IMR-90 (cell line): Measurements from ENCODE around the gene PRAF2. TPM values are rescaled to one million over a fixed set of nuclear protein-coding genes. Genes with fewer than 3 reads are reported as not detected.
A peak's percentile ranks its signal among the peaks of the same experiment; 100 is the strongest.

Experiments
- ATAC-seq: fragments of 200-7000 bp; cut with Tn5 transposase; 2 replicates; pipeline ENCODE4 v1.9.1; 2020; ENCODE audit warnings: low read depth, mild to moderate bottlenecking, moderate library complexity
- BruUV-seq: library from RNA; stranded (reverse); fragments of 400-500 nt; replicated peaks from 2 replicates; lab custom pipeline; 2021; lab: Mats Ljungman, UMichigan
- CTCF ChIA-PET: fragments of 300-600 bp; formaldehyde crosslinking; extraction: SDS; loops from one replicate; lab custom pipeline; 2021; ENCODE audit warnings: antibody characterized with exemption; lab: Yijun Ruan, JAX
- POLR2A ChIA-PET: fragments of 300-600 bp; sonication (Branson Sonifier 250); formaldehyde crosslinking; loops from one replicate; lab custom pipeline; 2022; ENCODE audit warnings: antibody characterized with exemption; ENCODE audit not compliant: unreplicated experiment; lab: Charles Lee
- DNase-seq: peaks from one replicate; pipeline ENCODE4 v3.0.0; 2013
- H2AFZ ChIP-seq: replicated peaks from 2 replicates; pipeline ENCODE3; 2013; ENCODE audit warnings: low read length, mild to moderate bottlenecking; ENCODE audit not compliant: poor library complexity
- H2AK5ac ChIP-seq: 2 replicates; pipeline ENCODE4 v1.6.1; 2013; ENCODE audit warnings: low read depth, low read length, inconsistent platforms
- H2AK9ac ChIP-seq: replicated peaks from 2 replicates; pipeline ENCODE3; 2013; ENCODE audit warnings: mild to moderate bottlenecking, low read depth, low read length, moderate library complexity; ENCODE audit not compliant: poor library complexity
- H2BK120ac ChIP-seq: 2 replicates; pipeline ENCODE4 v1.6.1; 2013; ENCODE audit warnings: low read depth, low read length, inconsistent platforms
- H2BK15ac ChIP-seq: 3 replicates; pipeline ENCODE4 v1.6.1; 2013; ENCODE audit warnings: low read depth, low read length, inconsistent platforms
- H2BK20ac ChIP-seq: 2 replicates; pipeline ENCODE4 v1.6.1; 2013; ENCODE audit warnings: low read depth, mild to moderate bottlenecking, inconsistent platforms, low read length, moderate library complexity
- H2BK5ac ChIP-seq: 2 replicates; pipeline ENCODE4 v1.6.1; 2013; ENCODE audit warnings: mild to moderate bottlenecking, low read depth, low read length, inconsistent platforms; ENCODE audit not compliant: poor library complexity, severe bottlenecking
- H3K14ac ChIP-seq: replicated peaks from 2 replicates; pipeline ENCODE4 v1.6.1; 2013; ENCODE audit warnings: low read depth, low read length, inconsistent platforms
- H3K18ac ChIP-seq: 2 replicates; pipeline ENCODE4 v1.6.1; 2013; ENCODE audit warnings: low read depth, low read length, control low read depth
- H3K23ac ChIP-seq: 2 replicates; pipeline ENCODE4 v1.6.1; 2013; ENCODE audit warnings: low read depth, low read length, inconsistent platforms
- H3K27ac ChIP-seq: 2 replicates; pipeline ENCODE4 v1.5.1; 2013; ENCODE audit warnings: mild to moderate bottlenecking, control low read depth, low read length; ENCODE audit not compliant: insufficient read depth
- H3K27me3 ChIP-seq: 2 replicates; pipeline ENCODE4 v1.6.1; 2013; ENCODE audit warnings: low read length; ENCODE audit not compliant: control insufficient read depth, insufficient read depth
- H3K36me3 ChIP-seq: 2 replicates; pipeline ENCODE4 v1.6.1; 2013; ENCODE audit warnings: low read length, mixed read lengths; ENCODE audit not compliant: control insufficient read depth, insufficient read depth
- H3K4ac ChIP-seq: 2 replicates; pipeline ENCODE4 v1.6.1; 2013; ENCODE audit warnings: low read depth, low read length, inconsistent platforms
- H3K4me1 ChIP-seq: 2 replicates; pipeline ENCODE4 v1.6.1; 2013; ENCODE audit warnings: low read length, mixed read lengths; ENCODE audit not compliant: control insufficient read depth, insufficient read depth
- H3K4me2 ChIP-seq: 2 replicates; pipeline ENCODE4 v1.6.1; 2013; ENCODE audit warnings: low read depth, mild to moderate bottlenecking, control low read depth, low read length, moderate library complexity
- H3K4me3 ChIP-seq: 2 replicates; pipeline ENCODE4 v1.5.1; 2013; ENCODE audit warnings: low read depth, mild to moderate bottlenecking, control low read depth, low read length, moderate library complexity; ENCODE audit not compliant: insufficient read depth
- H3K56ac ChIP-seq: 2 replicates; pipeline ENCODE4 v1.6.1; 2013; ENCODE audit warnings: low read length, inconsistent platforms; ENCODE audit not compliant: insufficient read depth; ENCODE audit errors: extremely low read depth
- H3K79me1 ChIP-seq, 2 experiments: 2 replicates each; pipeline ENCODE4 v1.6.1; 2013; ENCODE audit warnings: low read length in 2 of 2, inconsistent platforms in 1 of 2, low read depth in 1 of 2
- H3K9ac ChIP-seq: 2 replicates; pipeline ENCODE4 v1.6.1; 2013; ENCODE audit warnings: low read depth, low read length, control low read depth
- H3K9me1 ChIP-seq: 2 replicates; pipeline ENCODE4 v1.6.1; 2013; ENCODE audit warnings: low read length, inconsistent platforms; ENCODE audit not compliant: insufficient read depth
- H3K9me3 ChIP-seq: 2 replicates; pipeline ENCODE4 v1.6.1; 2013; ENCODE audit warnings: low read length; ENCODE audit not compliant: control insufficient read depth, insufficient read depth
- H4K20me1 ChIP-seq: 2 replicates; pipeline ENCODE4 v1.6.1; 2013; ENCODE audit warnings: low read length, inconsistent platforms; ENCODE audit not compliant: insufficient read depth
- H4K5ac ChIP-seq: 2 replicates; pipeline ENCODE4 v1.6.1; 2013; ENCODE audit warnings: mild to moderate bottlenecking, low read depth, low read length, control low read depth
- H4K8ac ChIP-seq, 2 experiments: 2 replicates each; pipeline ENCODE4 v1.6.1; 2013; ENCODE audit warnings: low read depth in 2 of 2, low read length in 2 of 2, control low read depth in 1 of 2, inconsistent platforms in 1 of 2
- H4K91ac ChIP-seq: 2 replicates; pipeline ENCODE4 v1.6.1; 2013; ENCODE audit warnings: low read depth, low read length, inconsistent platforms; ENCODE audit not compliant: insufficient read depth
- CEBPB ChIP-seq: IDR thresholded peaks from 2 replicates; pipeline ENCODE4 v1.6.1; 2012; ENCODE audit warnings: low read depth, low read length, improper control_type of control experiment
- CHD1 ChIP-seq: IDR thresholded peaks from 2 replicates; pipeline ENCODE4 v1.6.1; 2012; ENCODE audit warnings: low read depth, low read length, improper control_type of control experiment
- ELK1 ChIP-seq: fragments of 150-350 bp; IDR thresholded peaks from 2 replicates; pipeline ENCODE4 v1.6.1; 2016; ENCODE audit warnings: low read depth, mild to moderate bottlenecking, low read length, moderate library complexity, borderline replicate concordance
- MAFK ChIP-seq: IDR thresholded peaks from 2 replicates; pipeline ENCODE4 v1.6.1; 2012; ENCODE audit warnings: low read depth, low read length, improper control_type of control experiment
- MAZ ChIP-seq: IDR thresholded peaks from 2 replicates; pipeline ENCODE4 v1.6.1; 2012; ENCODE audit warnings: low read depth, mild to moderate bottlenecking, low read length, improper control_type of control experiment, moderate library complexity, borderline replicate concordance
- MXI1 ChIP-seq: IDR thresholded peaks from 2 replicates; pipeline ENCODE4 v1.6.1; 2012; ENCODE audit warnings: low read depth, mild to moderate bottlenecking, low read length, moderate library complexity, borderline replicate concordance
- NFE2L2 ChIP-seq: fragments of 150-350 bp; IDR thresholded peaks from 2 replicates; pipeline ENCODE4 v1.6.1; 2016; ENCODE audit warnings: low read depth, mild to moderate bottlenecking, low read length
- WGBS, 2 experiments: methylation state at CpG; one replicate each; pipeline versions ENCODE4 v1.1.5 to v1.1.7; 2013; ENCODE audit warnings: missing lambda C conversion rate in 2 of 2; ENCODE audit not compliant: insufficient read length in 1 of 2; ENCODE audit errors: extremely low coverage in 2 of 2; 5-methylcytosine and 5-hydroxymethylcytosine counted together
- dilution Hi-C: fragments of 300-500 bp; cut with HindIII; formaldehyde crosslinking; loops from one replicate; pipeline ENCODE4 v1.14.3; 2018; ENCODE audit warnings: low sequenced_read_pairs; ENCODE audit not compliant: unreplicated experiment
- in situ Hi-C: fragments of 300-500 bp; cut with MboI; formaldehyde crosslinking; loops from 3 replicates; pipeline ENCODE4 v1.14.3; 2019; ENCODE audit warnings: low sequenced_read_pairs, inconsistent platforms, mixed read lengths
- intact Hi-C: fragments of 100-400 bp; cut with micrococcal nuclease; formaldehyde crosslinking; loops from 2 replicates; pipeline ENCODE4 v1.10.0; 2022
- polyA plus RNA-seq, 3 experiments: library from polyadenylated mRNA; depleted of rRNA; stranded (reverse); fragments of >200 nt; gene quantifications; 2 replicates each; pipeline ENCODE4 v1.2.3, GENCODE V29; 2012; ENCODE audit warnings: low replicate concordance in 1 of 3
- total RNA-seq: library from RNA; depleted of rRNA; stranded (reverse); fragments of >200 nt; gene quantifications from 2 replicates; pipeline ENCODE4 v1.2.3, GENCODE V29; 2012
- TF ChIP-seq, protein P1 (sequence below): fragments of 150-350 bp; IDR thresholded peaks from 2 replicates; pipeline ENCODE4 v1.6.1; 2017; ENCODE audit warnings: mild to moderate bottlenecking, antibody characterized with exemption, low read length, low read depth

Gene PRAF2
- total and polyA plus RNA-seq, 2 of the 4 experiments (the other 2 are of a cell fraction): 3.8 to 65.5 TPM

DNA sequence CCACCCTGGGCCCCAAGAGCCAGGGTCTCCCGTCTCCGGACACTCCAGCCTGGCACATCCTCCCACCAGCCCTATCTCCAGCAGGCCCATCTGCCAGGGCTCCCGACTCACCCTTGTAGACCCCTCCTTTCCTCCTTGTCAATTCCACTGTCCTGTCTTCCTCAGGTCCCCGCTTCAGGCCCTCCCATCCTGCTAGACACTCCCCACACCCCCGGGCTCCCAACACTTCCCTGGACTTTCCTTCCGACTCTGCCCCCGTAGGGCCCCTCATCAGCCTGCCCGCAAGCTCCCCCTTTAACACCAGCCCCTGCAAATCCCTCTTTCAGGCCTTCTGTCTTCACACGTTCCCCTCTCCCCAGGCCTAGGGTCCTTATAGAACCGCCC, 1.1 kb downstream of the PRAF2 start:
- Histone ChIP-seq H2AK5ac (no peak overlapping the region), H4K91ac (no peak overlapping the region; the same call in 1 of the 2 replicates), H2BK15ac (no peak overlapping the region), H2BK5ac (no peak overlapping the region), H4K8ac (peak overlapping the region in 1 of 2 experiments; percentile 74; a peak in 1 of 4 replicates), H3K79me1 (peaks cover 0 to 27% of the 10 kb centered on the region in 2 experiments; a peak in 2 of 4 replicates), H4K20me1 (no peaks in the 10 kb centered on the region), H3K4me1 (no peaks in the 10 kb centered on the region), H3K4me2 (peak overlapping the region; percentile 92), H2BK120ac (no peak overlapping the region), H3K9me1 (0 out of 2 replicates have a peak, but pooled peaks cover 5% of the 10 kb centered on the region), H3K14ac (peak overlapping the region; percentile 82; the same call in 1 of the 2 replicates), H3K9me3 (no peaks in the 10 kb centered on the region), H3K4ac (0 out of 2 replicates have a peak overlapping the region, but pooled peaks have one; percentile 35), H2AFZ (peak overlapping the region; percentile 79), H2BK20ac (no peak overlapping the region), H3K4me3 (peak overlapping the region; percentile 85), H4K5ac (no peak overlapping the region), H3K18ac (no peak overlapping the region), H3K36me3 (peaks cover 16% of the 10 kb centered on the region), H3K23ac (peak overlapping the region; percentile 31), H2AK9ac (peak overlapping the region; percentile 98), H3K27ac (peak overlapping the region; percentile 21), H3K27me3 (no peaks in the 10 kb centered on the region), H3K56ac (no peak overlapping the region), H3K9ac (peak overlapping the region; percentile 73)
- CTCF ChIA-PET: interaction anchor here (0.5 kb wide), 1 partner anchor 70 kb away, joined by 3 read pairs; no protein-coding TSS in a partner anchor
- DNase-seq: no peak
- dilution Hi-C loops (no loop called here), in situ Hi-C loops (loop anchor here (25.0 kb wide), 1 partner anchor 110 kb away; the partner anchor contains the start of genes KCND1 and OTUD5), intact Hi-C loops (loop anchor here (10.0 kb wide), 1 partner anchor 92 kb away; the partner anchor contains the start of gene MAGIX)
- 26% methylated on average over 6 of the region's 10 CpGs; no CpG with 5 or more reads in 1 of the 2 experiments for WGBS, 2 experiments
- POLR2A ChIA-PET: no interaction called here
- no TSS peak for BruUV-seq
- TF ChIP-seq MXI1 (no peak), NFE2L2 (no peak), MAZ (no peak), CHD1 (no peak), MAFK (no peak), CEBPB (no peak), ELK1 (no peak)
- TF ChIP-seq, protein P1, sequence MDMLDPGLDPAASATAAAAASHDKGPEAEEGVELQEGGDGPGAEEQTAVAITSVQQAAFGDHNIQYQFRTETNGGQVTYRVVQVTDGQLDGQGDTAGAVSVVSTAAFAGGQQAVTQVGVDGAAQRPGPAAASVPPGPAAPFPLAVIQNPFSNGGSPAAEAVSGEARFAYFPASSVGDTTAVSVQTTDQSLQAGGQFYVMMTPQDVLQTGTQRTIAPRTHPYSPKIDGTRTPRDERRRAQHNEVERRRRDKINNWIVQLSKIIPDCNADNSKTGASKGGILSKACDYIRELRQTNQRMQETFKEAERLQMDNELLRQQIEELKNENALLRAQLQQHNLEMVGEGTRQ: no peak
- peak; percentile 11 for ATAC-seq
